B cell (primary cell): ENCODE data around the gene KIAA0408.

Experiments used
- CTCF ChIP-seq: fragments of 200-600 bp; IDR thresholded peaks from one replicate; pipeline ENCODE4 v1.8.0; 2022; ENCODE audit warnings: antibody characterized with exemption, mild to moderate bottlenecking
- EZH2 ChIP-seq: IDR thresholded peaks from 2 replicates; pipeline ENCODE4 v1.6.1; 2012; ENCODE audit warnings: borderline replicate concordance, low read depth, mild to moderate bottlenecking, moderate library complexity, low read length; ENCODE audit not compliant: insufficient read depth, poor library complexity, severe bottlenecking

DNA sequence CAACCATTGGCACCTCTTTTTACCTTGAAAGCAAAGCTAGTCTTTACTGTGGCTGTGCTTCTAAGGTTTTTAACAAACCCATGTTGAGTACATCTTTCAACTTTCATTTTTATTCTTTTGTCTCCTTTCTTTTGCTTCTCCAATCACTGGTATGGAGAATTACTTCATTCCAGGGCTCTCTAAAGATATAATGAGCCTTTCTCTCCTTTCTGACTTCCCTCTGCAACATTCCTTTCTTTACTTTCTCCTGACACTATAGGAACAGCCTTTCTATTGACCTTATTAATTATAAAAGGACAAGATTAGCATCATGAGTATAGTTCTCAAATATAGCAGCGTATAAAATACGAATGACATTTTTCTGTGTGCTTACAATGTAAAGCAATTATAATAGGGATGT is 23.1 kb upstream of the KIAA0408 start:
- no peak for TF ChIP-seq CTCF
- no peak for TF ChIP-seq EZH2
